Lower leg skin (tissue), 4 donors: ENCODE measurements around the gene SDHAF3. TPM values are rescaled to one million over a fixed set of nuclear protein-coding genes. Genes with fewer than 3 reads are reported as not detected.
A peak's percentile ranks its signal among the peaks of the same experiment; 100 is the strongest.
"Not testable (repeated sequence)": the region's sequence is repeated elsewhere in the genome, so short reads cannot be mapped to it uniquely, and the experiment has no call there.

Experiments
- DNase-seq, 2 donors: peaks; one replicate each; pipeline ENCODE4 v3.0.0-alpha.2; 2019; ENCODE audit warnings: low spot score in 2 of 2
- H3K4me3 ChIP-seq: fragments of 200-600 bp; sonication (generic); 2 replicates; pipeline ENCODE4 v1.5.1; 2017; ENCODE audit warnings: mild to moderate bottlenecking, low read depth; ENCODE audit not compliant: poor library complexity, severe bottlenecking
- CTCF ChIP-seq, 3 donors: fragments of 450-650 bp; IDR thresholded peaks; one replicate each; pipeline ENCODE4 v1.5.1; 2016; ENCODE audit warnings: antibody characterized with exemption in 3 of 3, mild to moderate bottlenecking in 3 of 3, moderate library complexity in 2 of 3
- POLR2A ChIP-seq, 2 donors: fragments of 450-650 bp; IDR thresholded peaks; one replicate each; pipeline ENCODE4 v1.6.1; 2016 to 2017; ENCODE audit warnings: antibody characterized with exemption in 2 of 2, mild to moderate bottlenecking in 1 of 2, moderate library complexity in 1 of 2
- WGBS, 2 donors: methylation state at CpG; one replicate each; pipeline ENCODE4 v1.1.5; 2018; 5-methylcytosine and 5-hydroxymethylcytosine counted together
- intact Hi-C: fragments of 100-400 bp; cut with DNase I; formaldehyde crosslinking; loops from one replicate; pipeline ENCODE4 v1.15.0; 2023; ENCODE audit warnings: low total_unique reads
- total RNA-seq, 4 donors: library from RNA; depleted of rRNA; stranded (reverse); fragments of >200 nt; gene quantifications; one replicate each; pipeline ENCODE4 v1.1.0, GENCODE V29; 2016

The SDHAF3 gene
- total RNA-seq, 4 donors from 2014 or later = 4.0 to 8.9 (median 4.4) TPM

DNA sequence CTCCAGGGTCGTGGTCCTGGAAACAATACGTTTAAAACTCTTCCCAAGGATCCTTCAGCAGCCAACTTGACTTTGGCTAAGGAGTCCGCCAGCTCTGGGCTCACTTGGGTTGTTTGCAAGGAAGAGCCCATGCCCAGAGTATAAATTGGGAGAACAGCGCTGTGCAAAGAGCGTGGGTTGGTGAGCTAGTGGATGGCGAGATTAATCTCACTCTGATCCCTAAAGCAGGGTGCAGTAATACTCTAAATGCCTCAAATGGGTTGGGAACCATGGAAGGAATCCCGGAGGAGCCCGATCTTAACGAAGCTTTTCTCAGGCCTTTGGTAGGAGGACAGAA, 495 bp upstream of the SDHAF3 start:
- 65 to 73% methylated on average over 9 of the region's 9 CpGs for WGBS, 2 donors
- intact Hi-C loops = no loop called here
- peak overlapping the region; percentile 48 for H3K4me3 ChIP-seq
- DNase-seq = no peak
- no peak for TF ChIP-seq POLR2A (IDR thresholded peaks at IDR 0.05)

DNA sequence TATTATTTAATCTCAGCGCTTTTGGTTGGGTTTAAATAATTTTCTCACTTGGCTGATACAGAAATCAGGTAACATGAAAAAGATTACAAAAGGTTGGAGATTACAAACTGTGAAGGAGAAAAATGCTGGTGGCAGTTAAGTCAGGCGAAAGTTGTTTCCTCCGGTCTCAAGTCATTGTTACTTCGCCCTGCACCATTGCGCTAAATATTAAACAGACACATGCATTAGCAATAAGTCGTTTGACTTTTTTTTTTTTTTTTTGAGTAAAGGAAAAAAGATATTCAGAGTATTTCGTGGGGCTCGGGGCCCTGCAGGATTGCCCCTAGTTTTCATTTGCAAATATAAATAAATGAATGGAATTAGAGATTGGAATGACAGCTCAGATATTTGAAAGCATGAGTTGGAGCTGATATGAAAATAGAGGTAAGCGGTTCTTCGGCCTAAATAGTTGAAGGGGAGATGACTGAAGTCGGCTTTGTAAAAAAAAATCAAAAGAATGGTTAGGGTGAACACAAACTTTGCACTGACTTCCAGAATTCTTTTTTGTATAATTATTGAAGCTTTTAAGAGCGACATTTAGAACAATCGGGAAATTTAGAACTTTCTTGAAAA, 914 bp downstream of the SDHAF3 start:
- 16 to 17% methylated on average over 13 of the region's 13 CpGs for WGBS, 2 donors
- H3K4me3 ChIP-seq = peak overlapping the region; percentile 48
- no peak for DNase-seq
- intact Hi-C loops = no loop called here
- TF ChIP-seq POLR2A (IDR thresholded peaks at IDR 0.05) = no peak
- TF ChIP-seq CTCF (IDR thresholded peaks at IDR 0.05) = no peak

DNA sequence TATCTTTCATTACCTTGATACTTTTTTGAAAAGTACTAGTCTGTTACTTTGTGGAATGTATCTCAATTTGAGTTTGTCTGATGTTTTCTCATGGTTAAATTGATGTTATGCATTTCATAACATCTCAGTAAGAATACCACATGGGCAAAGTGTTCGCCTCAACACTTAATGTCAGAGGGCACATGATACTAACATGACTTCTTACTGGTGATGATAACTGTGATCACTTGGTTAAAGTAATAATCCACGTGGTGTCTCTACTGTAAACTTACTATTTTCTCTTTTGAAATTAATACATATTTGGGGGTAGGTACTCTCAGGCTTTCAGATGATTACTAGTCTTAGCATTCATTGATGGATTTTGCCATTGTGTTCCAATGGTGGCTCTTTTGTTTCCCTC, 2.2 kb downstream of the SDHAF3 start:
- intact Hi-C loops = no loop called here
- no peak for TF ChIP-seq CTCF (IDR thresholded peaks at IDR 0.05)
- TF ChIP-seq POLR2A (IDR thresholded peaks at IDR 0.05) = no peak
- WGBS, 2 donors = 89 to 93% methylated on average over 2 of the region's 2 CpGs
- H3K4me3 ChIP-seq = no peak overlapping the region
- no peak for DNase-seq

DNA sequence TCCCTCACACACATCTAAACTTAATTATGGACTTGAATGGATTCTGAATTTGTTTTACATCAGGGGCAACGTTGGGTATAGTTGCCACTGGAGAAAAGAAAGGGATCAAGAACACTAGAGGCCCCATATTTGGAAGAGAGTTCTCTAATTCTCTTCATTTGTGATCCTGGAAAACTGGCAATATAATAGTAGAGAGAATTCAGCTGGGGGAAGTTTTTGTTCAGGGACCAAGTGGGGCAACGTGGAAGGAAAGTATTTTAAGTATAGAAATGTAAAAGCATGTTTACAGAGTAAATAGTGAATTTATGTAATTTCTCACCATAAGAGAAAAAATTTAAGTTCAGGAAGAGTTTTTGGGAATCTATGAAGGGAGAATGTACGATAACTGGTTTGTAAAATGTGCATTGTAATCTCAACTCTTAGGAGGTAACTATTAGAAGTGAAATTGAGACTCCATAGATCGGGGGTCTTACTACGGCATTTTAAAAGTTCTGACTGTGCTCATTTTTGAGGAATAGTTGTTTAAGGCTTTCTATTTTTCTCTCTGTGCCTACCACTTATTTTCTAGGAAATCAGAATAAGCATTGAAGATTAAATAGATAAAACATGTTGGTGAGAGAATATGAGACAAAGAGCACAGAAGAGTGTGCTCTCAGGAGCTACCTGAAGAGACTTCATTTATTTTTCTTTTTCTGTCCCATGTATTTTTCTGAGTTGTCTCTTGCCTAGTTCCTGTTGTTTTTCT, 3.4 kb downstream of the SDHAF3 start:
- H3K4me3 ChIP-seq = no peak overlapping the region
- intact Hi-C loops = no loop called here
- TF ChIP-seq CTCF (IDR thresholded peaks at IDR 0.05) (no peak), POLR2A (IDR thresholded peaks at IDR 0.05) (no peak)
- WGBS, 2 donors = 84 to 86% methylated on average over 5 of the region's 5 CpGs
- DNase-seq = no peak

DNA sequence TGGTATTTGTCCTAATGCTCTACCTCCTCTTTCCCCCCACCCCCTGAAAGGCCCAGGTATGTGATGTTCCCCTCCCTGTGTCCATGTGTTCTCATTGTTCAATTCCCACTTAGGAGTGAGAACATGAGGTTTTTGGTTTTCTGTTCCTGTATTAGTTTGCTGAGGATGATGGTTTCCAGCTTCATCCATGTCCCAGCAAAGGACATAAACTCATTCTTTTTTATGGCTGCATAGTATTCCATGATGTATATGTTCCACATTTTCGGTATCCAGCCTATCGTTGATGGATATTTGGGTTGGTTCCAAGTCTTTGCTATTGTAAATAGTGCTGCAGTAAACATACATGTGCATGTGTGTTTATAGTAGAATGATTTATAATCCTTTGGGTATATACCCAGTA, 5.6 kb downstream of the SDHAF3 start:
- H3K4me3 ChIP-seq, intact Hi-C loops, DNase-seq: not testable (repeated sequence)
- WGBS, 2 donors = 82 to 88% methylated on average over 1 to 2 of the region's 2 CpGs

DNA sequence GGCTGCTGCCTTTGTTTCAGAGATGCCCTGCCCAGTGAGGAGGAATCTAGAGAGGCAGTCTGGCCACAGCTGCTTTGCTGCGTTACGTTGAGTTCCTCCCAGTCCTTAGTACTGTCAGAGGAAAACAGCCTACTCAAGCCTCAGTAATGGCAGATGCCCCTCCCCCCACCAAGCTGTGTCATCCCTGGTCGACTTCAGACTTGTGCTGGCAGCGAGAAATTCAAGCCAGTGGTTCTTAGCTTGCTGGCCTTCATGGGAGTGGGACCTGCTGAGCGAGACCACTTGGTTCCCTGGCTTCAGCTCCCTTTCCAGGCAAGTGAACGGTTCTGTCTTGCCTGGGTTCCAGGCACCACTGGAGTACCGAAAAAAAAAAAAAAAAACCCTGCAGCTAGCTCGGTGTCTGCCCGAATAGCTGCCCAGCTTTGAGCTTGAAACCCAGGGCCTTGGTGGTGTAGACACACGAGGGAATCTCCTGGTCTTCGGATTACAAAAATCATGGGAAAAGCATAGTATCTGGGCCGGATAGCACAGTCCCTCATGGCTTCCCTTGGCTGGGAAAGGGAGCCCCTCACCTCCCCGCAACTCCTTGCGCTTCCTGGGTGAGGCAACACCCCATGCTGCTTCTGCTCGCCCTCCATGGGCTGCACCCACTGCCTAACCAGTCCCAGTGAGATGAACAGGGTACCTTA, 9.1 kb downstream of the SDHAF3 start:
- WGBS, 2 donors = 88% methylated on average over 15 of the region's 15 CpGs
- no peak for TF ChIP-seq POLR2A (IDR thresholded peaks at IDR 0.05)
- TF ChIP-seq CTCF (IDR thresholded peaks at IDR 0.05) = no peak
- intact Hi-C loops = no loop called here
- no peak overlapping the region for H3K4me3 ChIP-seq
- no peak for DNase-seq
